Body of pancreas (tissue), 4 donors: ENCODE measurements around the gene IRF7.

Experiments used
- POLR2A ChIP-seq, 3 donors: fragments of 450-650 bp; IDR thresholded peaks; one replicate each; pipeline ENCODE4 v1.6.1; 2016; ENCODE audit warnings: antibody characterized with exemption in 3 of 3, mild to moderate bottlenecking in 2 of 3
- TF ChIP-seq, protein P1 (sequence below), 7 experiments: fragments of 450-650 bp in 4 of 7; fragments of 200-600 bp in 3 of 7; sonication (generic) in 3 of 7; IDR thresholded peaks; one replicate each; pipeline ENCODE4 v1.5.1; 2016 to 2019; ENCODE audit warnings: antibody characterized with exemption in 7 of 7

DNA sequence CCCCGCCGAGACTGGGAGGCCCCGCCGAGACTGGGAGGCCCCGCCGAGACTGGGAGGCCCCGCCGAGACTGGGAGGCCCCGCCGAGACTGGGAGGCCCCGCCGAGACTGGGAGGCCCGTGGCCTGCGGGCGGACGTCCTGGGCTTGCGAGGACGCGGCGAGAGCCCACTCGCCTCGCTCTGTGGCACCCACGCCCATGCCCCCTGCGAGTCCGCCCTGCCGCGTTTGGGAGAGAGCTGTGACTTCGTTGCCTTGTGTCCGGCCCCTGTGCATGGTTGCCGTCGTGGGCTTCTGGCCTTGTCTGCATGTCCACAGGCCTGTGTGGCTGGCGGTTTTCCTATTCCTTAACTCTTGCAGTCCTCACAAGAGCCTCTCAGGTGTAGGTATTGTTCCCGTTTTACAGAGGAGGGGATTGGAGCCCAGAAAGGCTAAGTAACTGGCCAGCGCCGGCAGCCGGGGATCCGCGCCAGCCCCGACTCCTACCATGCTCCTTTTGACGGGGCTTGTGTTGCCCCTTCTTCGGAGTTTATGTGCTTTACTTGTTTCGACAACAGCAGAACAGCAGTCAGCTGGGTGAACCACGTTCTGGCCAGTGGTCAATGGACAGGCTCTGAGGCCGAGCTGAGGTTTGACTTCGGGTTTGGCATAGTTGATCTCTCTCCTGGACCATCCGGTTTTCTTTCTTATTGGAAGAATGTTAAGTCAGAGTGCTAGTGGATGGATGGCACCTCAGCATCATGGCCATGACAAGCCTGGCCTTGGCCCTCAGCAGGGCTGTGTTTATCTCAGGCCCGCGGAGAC, 38.7 kb downstream of the IRF7 start:
- TF ChIP-seq, protein P1, sequence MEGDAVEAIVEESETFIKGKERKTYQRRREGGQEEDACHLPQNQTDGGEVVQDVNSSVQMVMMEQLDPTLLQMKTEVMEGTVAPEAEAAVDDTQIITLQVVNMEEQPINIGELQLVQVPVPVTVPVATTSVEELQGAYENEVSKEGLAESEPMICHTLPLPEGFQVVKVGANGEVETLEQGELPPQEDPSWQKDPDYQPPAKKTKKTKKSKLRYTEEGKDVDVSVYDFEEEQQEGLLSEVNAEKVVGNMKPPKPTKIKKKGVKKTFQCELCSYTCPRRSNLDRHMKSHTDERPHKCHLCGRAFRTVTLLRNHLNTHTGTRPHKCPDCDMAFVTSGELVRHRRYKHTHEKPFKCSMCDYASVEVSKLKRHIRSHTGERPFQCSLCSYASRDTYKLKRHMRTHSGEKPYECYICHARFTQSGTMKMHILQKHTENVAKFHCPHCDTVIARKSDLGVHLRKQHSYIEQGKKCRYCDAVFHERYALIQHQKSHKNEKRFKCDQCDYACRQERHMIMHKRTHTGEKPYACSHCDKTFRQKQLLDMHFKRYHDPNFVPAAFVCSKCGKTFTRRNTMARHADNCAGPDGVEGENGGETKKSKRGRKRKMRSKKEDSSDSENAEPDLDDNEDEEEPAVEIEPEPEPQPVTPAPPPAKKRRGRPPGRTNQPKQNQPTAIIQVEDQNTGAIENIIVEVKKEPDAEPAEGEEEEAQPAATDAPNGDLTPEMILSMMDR (IDR thresholded peaks at IDR 0.05), result no peak
- no peak for TF ChIP-seq POLR2A (IDR thresholded peaks at IDR 0.05)
